HG02973 (cell line): ENCODE results near the gene OR52E4.

ENCODE experiments used
- ATAC-seq: cut with Tn5 transposase; IDR thresholded peaks from one replicate; pipeline ENCODE4 v1.9.1; 2021; ENCODE audit warnings: moderate library complexity; ENCODE audit not compliant: unreplicated experiment

OR52E4 gene

DNA sequence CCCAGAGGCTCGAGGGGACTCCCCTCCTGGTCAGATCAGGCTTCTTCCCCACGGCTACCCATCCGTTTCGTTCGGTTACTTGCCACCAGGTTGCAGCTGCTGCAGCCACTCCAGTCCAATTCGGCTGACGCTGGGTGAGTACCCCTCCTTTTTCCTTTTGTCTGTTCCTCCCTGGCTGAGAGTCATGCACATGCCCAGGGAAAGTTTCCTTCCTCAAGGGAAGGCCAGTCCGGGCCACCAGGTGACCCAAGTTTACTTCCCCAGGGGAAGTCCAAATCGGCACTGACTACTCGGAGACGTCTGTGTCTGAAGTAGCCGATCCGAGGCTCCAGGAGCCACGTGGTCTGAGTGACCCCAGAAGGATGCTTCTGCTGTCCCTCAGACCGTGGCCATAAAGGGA, 48.4 kb downstream of the OR52E4 start:
- ATAC-seq = no peak

DNA sequence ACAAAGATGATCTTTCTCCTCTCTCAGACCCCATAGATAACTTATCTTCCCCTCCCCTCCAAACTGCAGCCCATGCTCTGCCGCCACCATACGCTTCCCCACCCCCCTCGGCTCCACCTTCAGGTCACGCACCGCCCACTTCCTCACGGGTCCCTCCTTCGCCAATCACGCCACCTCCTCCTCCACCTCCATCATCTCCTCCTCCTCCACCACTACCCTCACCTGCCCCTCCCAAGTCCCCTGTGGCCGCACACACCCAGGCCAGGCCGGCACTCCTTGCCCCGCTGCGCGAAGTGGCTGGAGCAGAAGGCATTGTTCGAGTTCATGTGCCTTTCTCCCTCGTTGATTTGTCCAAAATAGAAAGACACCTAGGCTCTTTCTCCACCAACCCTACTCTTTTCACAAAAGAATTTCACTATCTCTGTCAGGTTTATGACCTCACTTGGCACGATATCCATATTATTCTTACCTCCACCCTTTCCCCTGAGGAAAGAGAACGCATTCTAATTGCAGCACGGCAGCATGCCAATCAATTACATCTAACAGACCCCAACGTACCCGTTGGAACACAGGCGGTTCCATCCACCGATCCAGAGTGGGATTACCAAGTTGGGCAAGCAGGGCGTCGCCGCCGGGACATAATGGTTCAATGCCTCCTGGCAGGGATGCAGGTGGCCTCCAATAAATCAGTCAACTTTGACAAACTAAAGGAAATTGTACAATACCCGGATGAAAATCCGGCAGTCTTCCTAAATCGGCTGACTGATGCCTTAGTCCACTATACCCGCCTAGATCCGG, 49.3 kb downstream of the OR52E4 start:
- no peak for ATAC-seq

DNA sequence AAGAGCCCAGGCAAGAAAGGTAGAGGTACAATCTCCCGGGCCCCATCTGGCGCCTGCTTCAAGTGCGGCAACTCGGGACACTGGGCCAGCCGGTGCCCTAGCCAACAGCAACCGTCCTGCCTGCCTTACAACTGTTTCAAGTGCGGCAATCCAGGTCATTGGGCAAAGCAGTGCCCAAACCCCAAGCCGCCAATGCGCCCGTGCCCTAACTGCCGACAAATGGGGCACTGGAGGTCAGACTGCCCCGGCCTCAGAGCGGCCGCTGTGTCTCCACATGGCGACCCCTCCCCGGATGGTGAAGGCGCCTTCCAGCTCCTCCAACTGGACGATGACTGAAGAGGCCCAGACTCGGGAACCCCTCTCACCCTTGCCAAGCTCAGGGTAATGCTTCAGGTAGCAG, 50.2 kb downstream of the OR52E4 start:
- no peak for ATAC-seq

DNA sequence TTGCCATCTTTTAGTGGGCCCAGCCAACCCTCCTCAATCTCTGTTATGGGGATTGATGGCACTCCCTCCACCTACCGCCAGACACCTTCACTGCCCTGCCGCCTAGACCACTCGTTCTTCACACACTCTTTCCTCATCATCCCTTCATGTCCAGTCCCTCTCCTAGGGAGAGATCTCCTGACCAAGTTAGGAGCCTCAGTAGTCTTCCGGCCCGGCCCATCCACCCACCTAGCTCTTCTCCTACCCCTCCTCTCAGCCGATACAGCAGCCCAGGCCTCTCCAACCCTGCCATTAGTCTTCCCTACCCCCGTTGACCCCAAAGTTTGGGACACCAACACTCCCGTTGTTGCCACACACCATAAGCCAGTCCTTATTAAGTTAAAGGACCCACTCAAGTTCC, 50.6 kb downstream of the OR52E4 start:
- ATAC-seq = no peak

DNA sequence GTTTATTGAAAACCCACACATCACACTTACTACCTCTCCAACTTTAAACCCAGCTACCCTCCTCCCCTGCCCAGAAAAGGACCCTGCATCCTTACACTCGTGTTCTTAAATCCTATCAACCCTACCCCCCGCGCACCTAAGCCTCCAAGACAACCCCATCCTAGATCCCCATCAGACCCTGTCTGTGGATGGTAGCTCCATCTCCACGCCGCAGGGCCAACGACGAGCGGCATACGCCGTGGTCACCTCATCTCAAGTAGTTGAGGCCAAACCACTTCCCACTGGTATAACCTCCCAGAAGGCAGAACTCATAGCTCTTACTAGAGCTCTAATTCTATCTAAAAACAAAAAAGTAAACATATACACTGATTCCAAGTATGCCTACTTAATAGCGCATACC, 52.2 kb downstream of the OR52E4 start:
- ATAC-seq = no peak

DNA sequence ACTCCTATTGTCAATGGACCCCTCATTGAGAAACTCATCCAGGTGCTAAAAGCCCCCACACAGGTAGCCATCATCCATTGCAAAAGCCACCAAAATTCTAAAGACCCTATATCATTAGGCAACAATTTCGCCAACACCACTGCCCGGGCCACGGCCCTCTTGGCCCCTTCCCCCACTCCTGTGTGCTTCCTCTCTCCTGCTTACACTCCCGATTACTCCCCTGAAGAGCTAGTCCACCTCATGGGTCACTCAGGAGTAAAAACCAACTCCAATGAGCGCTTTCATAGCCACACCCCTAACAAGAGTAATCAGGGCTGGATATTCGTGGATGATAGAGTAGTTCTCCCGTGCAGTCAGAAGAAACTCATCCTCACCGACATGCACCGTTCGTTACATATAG, 52.7 kb downstream of the OR52E4 start:
- ATAC-seq = no peak
